CD4-positive, alpha-beta T cell treated with Interleukin-21 for 1 hour (primary cell): ENCODE data around the gene TMEM126A.

Experiments
- DNase-seq: peaks from one replicate; pipeline ENCODE4 v3.0.0-alpha.2; 2020

Gene TMEM126A

GRCh38 chr11:85698195-85698594, 50.4 kb downstream of the TMEM126A start:
- no peak for DNase-seq

GRCh38 chr11:85699957-85700741, 52.4 kb downstream of the TMEM126A start:
- peak; percentile 44 for DNase-seq

GRCh38 chr11:85704967-85705366, 57.2 kb downstream of the TMEM126A start:
- DNase-seq: no peak

- no peak for DNase-seq
Observed at GRCh38 chr11:85705800-85706199, 58.0 kb downstream of the TMEM126A start.
